GM18861 (cell line): Measurements from ENCODE around the gene KIAA1328.

ENCODE experiments used
- ATAC-seq: cut with Tn5 transposase; IDR thresholded peaks from one replicate; pipeline ENCODE4 v1.9.1; 2021; ENCODE audit not compliant: unreplicated experiment

Gene KIAA1328

DNA sequence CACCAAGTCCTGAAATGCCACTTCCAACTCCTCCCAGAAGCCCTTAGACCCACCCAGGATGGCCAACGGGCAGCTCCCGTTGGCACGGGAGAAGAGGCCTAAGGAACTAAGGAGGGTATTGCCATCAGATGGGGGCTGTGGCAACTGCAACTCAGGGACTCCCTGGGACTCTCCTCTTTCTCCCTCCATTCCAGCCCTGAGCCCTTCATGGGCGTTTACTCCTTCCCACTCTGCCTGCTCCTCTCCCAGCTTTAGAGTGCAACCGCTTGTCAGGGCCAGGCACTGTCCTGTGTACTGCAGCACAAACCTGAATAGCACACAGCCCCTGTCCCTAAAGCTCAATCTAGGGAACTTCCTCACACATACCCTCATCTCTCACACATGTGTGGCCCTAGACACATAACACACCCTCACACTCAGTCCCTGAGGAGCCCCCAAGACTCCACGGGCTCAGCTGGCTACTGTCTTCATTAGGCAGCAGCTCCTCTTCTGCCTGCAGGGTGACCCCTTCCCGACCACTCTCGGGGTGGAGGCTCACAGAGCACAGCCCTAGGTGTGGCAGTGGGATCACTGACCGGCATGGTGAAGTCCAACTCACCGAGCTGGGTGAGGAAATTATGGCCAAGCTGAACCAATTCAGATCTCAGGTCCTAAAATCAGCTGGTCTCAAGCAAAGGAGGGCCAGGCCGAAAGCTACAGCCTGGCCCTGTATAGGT is 420.4 kb downstream of the KIAA1328 start:
- ATAC-seq = no peak

DNA sequence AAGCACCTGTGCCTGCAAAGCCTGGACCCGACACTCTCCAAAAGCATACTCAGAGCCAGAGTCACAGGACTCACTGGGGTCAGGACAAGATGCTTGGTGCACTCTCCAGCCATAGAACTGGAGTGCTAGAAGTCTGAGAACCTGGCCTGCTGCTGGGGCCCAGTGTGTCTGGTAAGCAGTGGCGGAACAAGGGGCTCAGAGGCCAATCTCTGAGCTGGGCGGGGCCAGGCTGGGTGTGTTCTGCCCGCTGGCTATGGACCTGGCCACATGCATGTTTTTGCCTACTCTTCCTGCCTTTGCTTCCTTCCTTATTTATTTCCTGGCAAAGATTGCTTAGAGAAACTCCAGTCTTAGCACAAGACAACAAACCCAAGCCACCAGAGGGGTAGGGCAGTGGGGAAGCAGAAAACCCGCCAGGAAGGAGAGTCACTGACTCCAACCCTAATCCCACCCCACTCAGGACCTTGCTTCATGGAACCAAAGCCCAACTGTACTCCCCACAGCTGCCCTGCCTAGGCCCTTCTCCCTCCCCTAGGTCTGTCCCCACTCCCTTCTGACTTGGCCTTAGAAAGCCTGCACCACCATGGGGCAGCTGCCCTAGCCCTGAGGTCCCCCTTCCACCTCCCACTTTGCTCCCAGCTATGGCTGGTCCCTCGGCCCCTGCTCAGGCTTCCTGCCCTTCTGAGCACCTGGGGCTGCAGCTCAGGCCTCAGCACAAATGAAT is 421.1 kb downstream of the KIAA1328 start:
- no peak for ATAC-seq

DNA sequence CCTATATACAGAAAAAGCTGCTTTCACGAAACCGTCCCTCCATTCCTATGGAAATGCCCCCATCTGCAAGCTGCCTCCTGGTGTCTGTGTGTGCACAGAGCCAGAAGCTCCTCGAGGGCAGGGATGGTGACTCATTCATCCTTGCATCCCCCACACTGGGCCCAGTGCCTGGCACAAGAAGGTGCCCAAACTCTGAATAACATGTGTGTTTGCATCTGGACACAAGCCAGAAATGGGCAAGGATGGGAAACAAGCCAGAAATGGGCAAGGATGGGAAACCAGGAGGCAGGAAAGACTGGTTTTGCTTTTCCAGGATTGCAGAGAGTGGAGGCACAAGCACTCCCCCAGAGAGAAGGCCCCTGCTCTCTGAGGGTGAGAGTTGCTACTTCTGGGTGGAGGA is 422.8 kb downstream of the KIAA1328 start:
- ATAC-seq = no peak

- ATAC-seq = no peak
Measured at GRCh38 chr18:37252342-37252741, 423.4 kb downstream of the KIAA1328 start.

GRCh38 chr18:37252854-37253393 is 424.0 kb downstream of the KIAA1328 start:
- ATAC-seq = no peak

- ATAC-seq = no peak
Measured at GRCh38 chr18:37253394-37254235, 424.7 kb downstream of the KIAA1328 start.

DNA sequence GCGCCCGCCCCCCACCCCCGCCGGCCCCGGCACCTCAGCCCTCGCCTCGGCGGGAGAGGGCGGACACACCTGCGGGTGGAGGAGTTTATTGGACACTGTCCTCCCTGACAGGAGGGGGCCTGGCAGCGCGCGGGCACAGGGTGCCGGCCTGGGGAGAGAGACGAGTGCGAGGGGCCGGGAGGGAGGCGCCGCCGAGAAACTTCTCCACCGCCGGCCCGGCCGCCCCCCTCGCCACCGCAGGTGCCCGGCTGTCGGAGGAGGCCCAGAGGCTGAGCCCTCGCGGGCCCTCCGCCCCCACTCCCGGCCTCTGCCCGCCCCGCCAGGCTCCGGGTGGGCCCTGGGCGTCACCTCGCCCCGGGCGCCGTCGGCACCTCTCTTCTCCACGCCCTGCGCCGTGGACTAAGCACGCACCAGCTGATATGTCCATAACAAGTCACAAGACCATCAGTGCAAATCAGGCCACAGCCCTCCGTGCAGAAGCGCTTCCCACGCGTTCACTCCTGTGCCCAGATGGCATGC is 425.4 kb downstream of the KIAA1328 start:
- no peak for ATAC-seq

- ATAC-seq = no peak
Measured at GRCh38 chr18:37254973-37255372, 426.0 kb downstream of the KIAA1328 start.

DNA sequence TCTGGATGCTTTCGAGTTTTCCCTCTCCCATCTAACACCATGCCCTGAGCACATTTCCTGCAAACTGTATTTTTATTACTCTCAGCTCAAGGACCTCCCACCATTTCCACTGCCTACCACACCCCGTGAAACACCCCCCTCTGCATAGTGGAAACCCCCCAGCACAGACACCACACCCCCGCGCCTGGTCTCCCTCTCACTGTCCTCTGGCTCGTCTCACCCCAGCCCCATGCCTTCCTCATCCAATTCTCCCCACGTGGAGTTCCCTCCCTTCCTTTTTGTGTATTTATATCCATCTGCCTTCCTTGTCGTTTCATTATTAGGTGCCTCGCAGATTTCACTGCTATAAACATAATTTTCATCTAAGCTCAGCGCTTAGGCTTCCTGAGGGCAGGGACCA is 429.2 kb downstream of the KIAA1328 start:
- no peak for ATAC-seq

DNA sequence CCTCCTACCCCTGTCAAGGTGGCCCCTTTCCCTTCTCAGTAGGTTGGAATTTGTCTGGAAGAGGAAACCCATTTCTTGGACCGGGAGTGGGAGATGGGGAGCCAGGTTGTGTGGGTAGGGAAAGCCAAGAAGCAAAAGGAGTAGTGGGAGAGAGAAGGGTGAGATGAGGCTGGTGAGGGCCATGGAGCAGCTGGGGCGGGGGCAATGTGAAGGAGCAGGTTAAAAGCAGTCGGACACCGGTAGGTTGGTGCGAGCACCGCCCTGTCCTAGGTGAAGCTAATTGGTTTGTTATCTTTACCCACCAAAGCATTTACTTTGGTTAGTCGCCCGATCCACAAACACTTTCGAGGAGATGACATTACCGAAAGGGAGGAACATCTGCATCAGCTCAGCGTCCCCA is 429.9 kb downstream of the KIAA1328 start:
- ATAC-seq = no peak

DNA sequence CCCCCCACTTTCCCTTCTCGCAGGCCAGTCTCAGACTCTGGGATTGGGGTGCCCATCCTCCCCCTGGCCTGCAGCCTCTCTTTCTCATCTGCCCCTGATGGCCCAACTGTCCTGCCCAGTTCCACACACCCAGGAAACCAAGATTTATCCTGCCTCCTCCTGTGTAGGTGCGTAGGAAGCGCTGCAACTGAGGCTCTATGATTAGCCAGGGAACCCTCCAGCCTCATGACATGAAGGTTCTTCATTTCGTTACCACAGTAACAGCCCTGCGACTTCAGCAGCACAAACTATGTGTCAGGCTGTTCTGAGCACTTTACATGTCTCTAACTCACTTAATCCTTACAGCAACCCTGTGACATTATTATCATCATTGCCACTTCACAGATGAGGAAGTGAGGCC is 430.8 kb downstream of the KIAA1328 start:
- ATAC-seq = no peak

DNA sequence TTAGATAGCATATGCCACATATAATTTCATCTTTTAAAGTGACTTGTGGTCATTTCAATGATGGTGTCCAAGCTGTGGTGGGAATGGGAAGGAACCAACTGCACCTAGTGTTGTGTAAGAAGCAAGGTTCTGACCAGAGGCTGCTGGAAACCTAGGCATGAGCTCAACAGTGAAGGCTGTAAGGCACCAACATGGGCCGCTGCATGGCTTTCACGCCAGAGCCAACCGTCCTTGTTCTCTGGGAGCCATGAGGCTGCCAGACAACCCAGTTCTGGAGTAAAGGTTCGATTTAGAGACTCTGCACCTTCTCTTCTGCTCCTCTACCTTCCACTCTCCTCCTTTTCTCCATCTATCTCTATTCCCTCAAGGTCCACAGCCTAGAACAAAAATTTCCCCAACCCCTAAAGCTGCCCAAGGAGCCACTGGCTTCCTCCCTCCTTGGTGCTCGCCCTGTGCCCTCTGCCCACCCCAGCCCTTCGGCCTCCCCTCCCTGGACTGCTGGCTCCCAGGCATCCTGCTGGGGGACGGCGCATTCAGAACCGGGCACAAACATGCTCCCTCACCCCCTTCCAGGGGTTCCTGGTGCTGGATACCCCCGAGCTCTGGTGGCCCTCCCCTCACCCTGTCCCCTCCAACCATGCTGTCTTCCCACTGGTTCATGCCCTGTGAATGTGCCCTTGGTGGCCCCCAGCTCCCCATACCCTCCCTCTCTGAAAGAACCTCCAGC is 431.6 kb downstream of the KIAA1328 start:
- ATAC-seq = no peak

GRCh38 chr18:37261246-37261840 is 432.4 kb downstream of the KIAA1328 start:
- no peak for ATAC-seq

GRCh38 chr18:37261988-37262387 is 433.1 kb downstream of the KIAA1328 start:
- ATAC-seq = no peak

DNA sequence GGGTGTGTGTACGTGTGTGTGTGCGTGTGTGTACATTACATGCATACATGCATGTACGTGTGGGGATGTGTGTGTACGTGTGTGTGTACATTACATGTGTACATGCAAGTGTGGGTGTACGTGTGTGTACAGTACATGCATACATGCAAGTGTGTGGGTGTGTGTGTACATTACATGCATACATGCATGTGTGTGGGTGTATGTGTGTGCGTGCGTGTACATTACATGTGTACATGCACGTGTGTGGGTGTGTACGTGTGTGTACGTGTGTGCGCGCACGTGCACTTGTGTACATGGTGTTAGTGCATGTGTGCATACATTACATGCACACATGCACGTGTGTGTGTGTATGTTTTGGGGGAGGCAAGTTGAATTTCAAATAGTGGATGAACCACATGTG is 436.0 kb downstream of the KIAA1328 start:
- no peak for ATAC-seq

DNA sequence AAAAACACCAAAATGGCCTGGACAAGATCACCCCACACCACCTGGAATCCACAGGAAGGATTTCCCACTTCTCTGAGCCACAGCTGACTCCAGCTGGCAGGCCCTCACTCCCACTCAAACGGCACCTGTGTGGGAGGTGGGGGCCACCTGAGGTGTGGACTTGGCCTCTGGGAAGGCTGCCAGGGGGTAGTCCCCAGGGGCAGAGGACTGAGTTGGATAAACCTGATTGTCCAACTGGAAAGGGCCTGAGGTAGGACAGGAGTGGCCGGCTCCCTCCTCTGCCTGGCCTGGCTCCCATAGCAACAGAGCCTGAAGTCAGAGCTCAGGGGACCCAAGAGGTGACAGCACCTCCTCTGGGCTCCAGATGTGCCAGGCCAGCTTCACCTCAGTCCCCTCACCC is 436.5 kb downstream of the KIAA1328 start:
- no peak for ATAC-seq

GRCh38 chr18:37266290-37266689 is 437.4 kb downstream of the KIAA1328 start:
- ATAC-seq = no peak

DNA sequence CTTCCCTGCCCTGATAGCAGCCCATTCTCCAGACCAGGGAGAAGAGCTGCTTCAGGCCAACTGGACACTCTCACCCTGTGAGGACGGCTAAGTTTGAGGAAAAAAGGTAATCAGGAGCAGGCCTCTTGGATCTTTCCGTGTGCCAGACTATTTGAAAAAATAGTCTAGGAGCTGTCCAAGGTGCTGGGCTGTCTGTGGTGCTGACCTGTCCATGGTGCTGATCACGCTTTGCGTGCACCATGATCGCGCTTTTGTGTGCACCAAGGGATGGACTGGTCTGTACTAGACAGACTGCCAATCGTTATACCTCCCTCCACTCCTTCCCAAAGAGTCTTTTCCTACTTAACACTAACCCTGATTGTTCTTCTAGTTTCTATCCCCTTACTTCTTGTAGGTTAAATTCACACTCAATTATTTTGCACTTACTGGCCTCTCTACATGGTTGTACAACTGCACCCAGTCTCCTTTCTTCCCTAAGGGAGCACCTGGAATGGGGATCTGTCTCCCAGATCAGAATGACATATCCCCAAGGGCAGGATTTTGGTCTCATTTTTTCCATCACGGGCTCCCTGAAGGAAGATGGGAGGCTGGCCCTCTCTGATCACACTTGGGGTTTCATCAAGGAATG is 441.2 kb downstream of the KIAA1328 start:
- no peak for ATAC-seq

DNA sequence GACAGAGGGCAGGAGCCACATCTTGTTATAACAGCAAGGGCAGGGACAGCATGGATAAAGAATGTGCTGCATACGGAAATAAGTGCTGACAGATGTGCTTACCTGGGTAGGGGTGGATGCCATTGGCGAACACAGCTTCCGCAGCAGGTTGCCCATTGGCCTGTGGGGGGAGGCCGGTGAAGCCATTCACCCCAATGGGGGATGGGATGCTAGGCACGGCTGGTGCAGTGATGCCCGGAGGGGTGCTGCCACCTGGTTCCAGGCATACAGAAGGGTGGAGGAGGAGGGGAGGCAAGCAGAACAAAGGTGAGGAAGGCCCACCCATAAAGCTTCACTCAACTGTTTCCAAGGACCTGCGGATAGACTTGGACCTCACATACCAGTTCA is 441.7 kb downstream of the KIAA1328 start:
- ATAC-seq = no peak

DNA sequence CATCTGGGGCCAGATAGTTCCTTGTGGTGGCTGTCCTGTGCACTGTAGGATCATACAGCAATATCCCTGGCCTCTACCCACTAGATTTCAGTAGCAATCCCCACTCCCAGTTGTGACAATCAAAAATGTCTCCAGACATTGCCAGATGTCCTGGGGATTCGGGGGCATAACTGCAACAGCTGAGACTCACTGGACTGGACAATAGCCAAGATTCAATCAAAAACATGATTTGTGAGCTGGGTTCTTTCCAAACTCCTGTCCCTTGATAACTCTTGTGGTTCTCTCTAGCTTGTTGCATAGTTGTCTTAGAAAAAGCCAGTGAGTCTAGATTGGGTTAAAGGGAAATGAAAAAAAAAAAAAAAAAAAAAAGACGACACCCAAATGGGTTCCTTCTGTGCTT is 443.3 kb downstream of the KIAA1328 start:
- ATAC-seq = no peak
